DMS114 treated with DMSO at 0.1 percent for 48 hours (cell line): ENCODE results near the gene AJAP1.
A peak's percentile ranks its signal among the peaks of the same experiment; 100 is the strongest.

ENCODE experiments used
- DNase-seq: peaks from one replicate; lab custom pipeline; 2025; ENCODE audit not compliant: unreplicated experiment; lab: John Stamatoyannopoulos, UW

The AJAP1 gene

DNA sequence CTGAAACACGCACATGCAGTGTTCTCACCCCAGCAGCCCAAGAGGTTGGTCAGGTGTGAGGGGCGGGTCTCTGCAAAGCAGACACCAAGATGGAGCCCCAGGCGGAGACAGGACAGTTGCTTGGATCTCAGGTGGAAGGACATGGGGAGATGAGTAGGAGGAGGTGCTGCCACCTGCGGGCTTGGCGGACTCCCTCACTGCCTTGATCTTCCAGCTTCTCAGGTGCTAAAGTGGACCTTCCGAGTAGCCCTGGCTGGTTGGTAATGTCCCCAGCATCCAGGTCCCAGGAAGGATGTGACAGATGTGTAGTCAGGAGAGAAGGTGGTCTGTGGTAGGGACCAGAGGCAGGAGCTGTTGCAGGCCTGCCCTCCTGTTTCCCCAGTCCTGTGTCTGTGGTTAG, 114.1 kb downstream of the AJAP1 start:
- no peak for DNase-seq

DNA sequence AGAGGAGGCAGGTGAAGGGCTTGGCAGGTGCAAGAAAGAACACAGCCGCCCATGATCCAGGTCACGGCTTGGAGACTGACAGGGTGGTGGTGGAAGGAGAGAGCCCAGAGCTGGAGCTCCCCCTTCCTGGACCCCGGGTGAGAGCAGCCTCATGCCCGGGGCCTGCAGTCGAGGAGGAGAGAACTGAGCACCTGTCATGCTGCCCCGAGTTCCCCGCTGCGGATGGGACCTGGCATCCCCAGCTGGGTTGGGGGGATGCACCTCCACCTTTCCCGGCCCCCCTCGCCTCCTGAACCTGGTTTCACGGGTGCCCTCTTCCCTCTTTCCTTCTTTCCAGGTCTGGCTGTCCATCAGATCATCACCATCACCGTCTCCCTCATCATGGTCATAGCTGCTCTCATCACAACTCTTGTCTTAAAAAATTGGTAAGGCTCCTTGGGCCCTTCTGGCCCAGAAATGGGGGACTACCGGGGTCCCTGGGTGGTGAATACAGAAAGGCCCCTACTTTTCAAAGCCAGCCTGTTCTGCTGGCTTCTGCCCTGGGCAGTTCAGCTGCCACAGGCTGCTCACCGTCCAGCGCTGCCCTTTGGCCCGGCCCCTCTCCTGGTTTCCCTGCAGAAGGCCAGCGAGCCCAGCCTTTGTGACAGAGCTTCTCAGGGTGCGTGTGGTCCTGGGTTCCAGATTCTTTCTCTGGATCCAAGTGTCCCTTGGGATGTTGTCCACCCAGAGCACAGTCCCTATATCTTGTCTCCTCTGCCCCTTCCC, 115.3 kb downstream of the AJAP1 start:
- DNase-seq: no peak

- DNase-seq: no peak
These were observed 116.3 kb downstream of the AJAP1 start for GRCh38 chr1:4770713-4771112.

DNA sequence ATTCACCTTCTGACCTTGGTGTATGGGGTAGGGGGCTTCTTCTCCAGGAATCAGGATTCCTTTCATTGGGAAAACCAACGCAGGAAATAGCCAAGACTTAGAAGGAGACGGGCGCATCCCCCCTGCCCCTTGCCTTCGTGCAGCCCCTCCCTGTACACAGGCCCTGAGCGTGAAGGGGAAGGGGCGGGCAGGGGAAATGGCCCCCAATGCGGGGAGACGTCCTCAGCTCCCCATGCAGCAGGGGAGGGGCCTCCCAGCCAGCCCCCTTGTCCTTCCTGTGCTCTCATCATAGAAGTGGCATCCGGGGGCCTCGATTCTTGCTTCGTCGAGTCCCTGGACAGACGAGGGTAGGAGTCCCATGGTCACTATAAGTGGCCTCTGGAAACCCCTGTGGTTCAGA, 116.9 kb downstream of the AJAP1 start:
- no peak for DNase-seq

DNA sequence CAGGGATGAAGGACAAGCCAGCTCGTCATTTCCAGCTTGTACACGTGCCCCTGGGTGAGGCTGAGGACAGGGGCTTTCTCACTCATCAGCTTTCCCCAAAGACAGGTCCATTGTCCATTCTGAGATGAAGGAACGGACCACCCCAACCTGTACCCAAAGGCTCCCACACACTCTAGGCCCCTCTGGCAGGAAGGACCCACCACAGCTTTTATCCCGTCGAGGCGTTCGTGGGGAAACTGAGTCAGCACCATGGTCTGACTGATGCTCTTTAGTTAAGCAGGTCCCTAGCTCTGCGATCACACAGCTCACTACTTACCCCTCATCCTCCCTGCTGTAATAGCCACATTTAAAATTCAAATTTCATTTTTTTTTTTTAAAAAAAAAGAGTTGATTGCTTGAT, 117.3 kb downstream of the AJAP1 start:
- no peak for DNase-seq

- no peak for DNase-seq
These were observed 118.0 kb downstream of the AJAP1 start for GRCh38 chr1:4772294-4773010.

DNA sequence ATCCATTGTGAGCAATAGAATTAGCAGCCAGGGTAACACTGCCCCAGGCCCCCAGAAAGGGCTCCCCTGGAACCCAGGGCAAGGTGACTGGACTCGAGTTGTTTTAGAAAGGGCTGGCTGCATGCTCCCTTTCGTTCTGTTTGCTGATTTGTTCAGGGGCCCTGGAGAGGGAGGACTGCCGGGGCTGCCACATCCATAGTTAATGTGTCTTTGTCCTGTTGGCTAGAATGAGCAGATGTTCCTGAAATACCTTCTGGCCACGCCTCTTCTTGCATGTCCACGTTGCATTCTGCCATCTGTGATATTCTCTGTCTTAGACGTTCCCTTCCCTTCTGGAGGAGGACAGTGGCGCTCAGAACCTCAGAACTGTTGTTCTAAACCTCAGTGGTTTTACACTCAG, 118.8 kb downstream of the AJAP1 start:
- no peak for DNase-seq

GRCh38 chr1:4775506-4775905, 121.1 kb downstream of the AJAP1 start:
- no peak for DNase-seq

DNA sequence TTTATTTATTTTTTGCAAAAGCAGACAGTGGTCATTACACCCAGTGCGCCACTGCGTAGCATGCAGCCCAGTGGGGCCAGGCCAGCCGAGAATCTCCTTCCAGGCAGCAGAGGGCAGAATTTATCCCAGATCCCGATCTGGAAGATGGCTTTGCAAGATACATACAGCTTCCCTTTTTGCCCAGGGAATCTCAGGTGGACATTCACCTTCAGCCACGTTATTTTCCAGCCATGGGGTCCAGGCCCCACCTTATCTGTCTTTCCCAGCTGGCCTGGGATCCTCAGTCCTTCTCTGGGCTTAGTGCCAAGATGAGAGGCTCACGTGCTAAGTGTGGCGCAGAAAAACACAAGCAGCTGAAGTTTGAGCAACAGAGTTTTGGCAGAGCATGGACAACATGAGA, 123.6 kb downstream of the AJAP1 start:
- peak; percentile 23 for DNase-seq

GRCh38 chr1:4781646-4782045, 127.2 kb downstream of the AJAP1 start:
- DNase-seq: no peak

DNA sequence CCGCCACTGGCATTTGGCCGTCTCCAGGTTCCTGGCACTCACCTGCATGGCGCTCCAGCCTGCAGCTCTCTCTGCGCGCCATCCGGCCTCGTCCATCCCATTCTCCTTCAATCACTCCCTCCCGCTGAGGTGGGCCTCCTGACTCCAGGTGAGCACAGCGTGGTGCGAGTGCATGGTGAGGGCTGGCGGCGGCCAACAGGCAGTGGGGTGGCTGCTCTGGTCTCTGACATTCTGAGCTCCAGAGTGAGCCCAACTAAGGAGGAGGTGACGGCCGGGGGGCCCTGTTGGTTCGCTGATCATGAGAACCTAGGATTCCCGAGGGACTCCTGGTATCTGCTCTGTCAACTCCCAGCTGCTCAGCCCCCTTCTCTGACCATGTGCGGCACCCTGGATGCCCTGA, 130.4 kb downstream of the AJAP1 start:
- no peak for DNase-seq

DNA sequence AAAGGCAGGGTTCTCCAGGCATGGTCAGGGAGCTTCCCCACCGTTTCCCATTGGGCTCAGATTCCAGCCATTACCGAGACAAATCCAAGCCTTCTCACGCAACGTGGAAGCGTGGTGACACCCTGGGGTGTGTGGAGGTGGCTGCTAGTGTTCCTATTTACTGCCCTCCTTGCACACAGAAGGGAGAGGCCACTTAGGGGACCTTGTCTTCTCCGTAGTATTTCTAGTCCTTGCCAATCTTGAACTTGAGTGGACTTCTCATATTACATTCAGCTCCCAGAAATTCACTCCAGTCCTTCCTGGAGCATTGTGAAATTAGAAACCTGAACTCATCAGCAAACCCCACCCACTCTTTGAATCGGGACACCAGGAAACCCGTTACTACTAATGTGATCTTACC, 131.6 kb downstream of the AJAP1 start:
- DNase-seq: no peak

GRCh38 chr1:4787551-4787950, 133.1 kb downstream of the AJAP1 start:
- DNase-seq: no peak

DNA sequence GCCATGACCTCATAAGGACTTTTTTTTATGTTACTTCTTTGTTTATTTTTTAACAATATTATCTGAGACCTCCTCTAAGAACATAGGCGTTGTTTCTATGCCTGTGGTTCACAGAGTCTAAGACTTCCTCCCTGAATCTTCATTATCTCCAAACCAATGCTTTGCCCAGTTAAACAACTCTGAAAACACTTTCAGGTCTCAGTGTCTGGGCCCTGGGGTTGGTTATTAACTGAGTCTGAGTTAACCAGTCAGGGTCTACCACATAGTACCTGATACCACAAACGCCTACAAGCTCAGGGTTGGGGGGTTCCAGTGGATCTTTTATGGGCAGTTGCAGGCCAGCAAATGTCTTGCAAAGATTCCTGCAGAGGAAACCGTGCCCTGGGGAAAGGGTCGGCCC, 138.2 kb downstream of the AJAP1 start:
- DNase-seq: no peak

- no peak for DNase-seq
These were observed 139.8 kb downstream of the AJAP1 start for GRCh38 chr1:4794020-4794780.

DNA sequence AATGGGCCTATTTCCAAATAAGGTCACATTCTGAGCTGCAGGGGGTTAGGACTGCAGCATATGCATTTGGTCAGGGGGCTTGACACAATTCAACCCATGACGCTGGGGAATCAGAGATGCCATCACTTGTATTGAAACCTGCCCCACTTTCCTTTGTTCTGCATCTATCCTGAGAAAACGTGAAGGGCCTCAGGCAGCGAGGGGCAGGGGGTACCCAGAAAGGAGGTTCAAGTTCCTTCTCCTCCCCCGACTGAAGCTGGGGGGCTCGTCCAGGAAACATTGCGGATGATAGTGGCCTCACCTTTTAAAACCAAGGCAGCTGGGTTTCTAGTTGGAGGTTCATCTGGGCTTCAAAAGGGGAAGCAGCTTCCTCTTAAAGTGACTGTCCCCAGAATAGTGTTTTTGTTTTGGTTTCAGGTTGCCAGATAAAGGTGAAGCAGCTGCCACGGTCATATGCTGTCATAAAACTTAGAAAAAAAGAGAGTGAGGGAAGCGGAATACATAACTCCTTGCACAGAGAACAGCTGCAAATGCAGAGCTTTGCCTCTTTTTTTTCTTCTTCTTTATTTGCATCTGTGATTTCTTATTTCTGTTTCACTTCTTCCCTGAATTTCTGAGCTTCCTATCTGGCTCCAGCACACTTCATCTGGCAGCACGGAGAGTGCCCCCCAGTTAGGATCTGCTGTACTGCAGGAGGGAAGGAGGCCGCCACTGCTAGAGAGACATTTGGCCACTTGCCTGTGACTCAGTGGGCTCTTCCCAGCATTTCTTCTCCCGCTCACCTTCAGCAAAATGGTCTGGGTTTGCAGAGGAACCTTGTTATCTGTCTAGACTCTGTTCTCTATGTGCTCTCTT, 142.0 kb downstream of the AJAP1 start:
- no peak for DNase-seq

DNA sequence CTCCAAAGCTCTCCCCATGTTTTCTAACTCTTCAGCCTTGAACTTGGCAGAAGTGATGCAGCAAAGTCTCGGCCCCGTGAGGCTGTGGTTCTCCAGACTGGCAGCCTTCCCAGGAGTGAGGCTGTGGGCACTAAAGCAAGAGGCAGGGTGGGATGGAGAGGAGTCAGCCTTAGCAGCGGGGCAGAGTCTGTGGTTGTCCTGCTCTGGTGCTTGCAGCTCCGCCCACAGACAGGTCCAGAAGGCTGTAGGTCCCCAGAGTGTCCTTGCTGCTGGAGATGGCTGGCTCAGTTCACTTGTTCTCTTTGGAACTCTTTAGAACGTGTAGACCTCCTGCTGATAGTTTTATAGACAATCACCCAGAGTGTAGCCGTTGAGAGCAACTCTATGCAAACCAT, 142.6 kb downstream of the AJAP1 start:
- no peak for DNase-seq

DNA sequence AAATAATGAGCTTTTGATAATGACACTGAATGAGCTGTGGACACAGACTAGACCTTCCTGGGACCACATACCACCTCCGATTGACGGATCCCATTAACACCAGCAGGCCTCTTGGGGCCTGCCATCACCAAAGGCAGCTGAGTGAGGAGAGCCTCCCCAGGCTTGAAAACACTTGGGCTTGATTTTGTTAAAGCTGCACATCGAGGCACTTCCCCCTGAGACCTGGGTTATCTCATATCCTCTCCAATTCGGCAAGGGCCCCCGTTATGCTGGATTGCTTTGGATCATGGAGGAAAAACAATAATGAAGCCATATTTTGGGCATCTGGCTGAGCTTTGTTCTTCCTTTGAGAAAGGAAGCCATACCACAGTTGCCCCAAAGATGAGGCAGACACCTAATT, 143.0 kb downstream of the AJAP1 start:
- DNase-seq: no peak

- DNase-seq: no peak
These were observed 146.9 kb downstream of the AJAP1 start for GRCh38 chr1:4801192-4801924.

GRCh38 chr1:4802024-4802423, 147.6 kb downstream of the AJAP1 start:
- DNase-seq: no peak
